ENCODE data around the gene LAMC2. TPM values are rescaled to one million over a fixed set of nuclear protein-coding genes. Genes with fewer than 3 reads are reported as not detected.

LAMC2 gene
- total and polyA plus RNA-seq, 2 of the 8 experiments (the other 6 are each of a cell fraction or from before 2014, with no cell fraction given): 4.6 to 12.9 TPM

DNA sequence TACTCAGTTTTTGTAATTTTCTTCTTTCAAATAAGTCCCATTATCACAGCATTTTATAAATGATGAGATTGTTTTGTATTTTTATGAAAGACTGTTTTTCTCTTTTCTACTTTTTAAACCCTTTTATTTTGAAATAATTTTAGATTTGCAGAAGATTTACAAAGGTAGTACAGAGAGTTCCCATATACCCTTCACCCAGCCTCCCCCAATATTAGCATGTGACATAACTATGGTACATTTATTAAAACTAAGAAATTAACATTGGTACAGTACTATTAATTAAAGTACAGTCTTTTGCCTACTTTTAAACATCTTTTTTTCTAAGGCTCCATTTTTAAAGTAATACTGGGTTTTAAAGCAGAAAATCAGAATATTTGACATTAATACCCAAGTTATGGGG, 35.6 kb upstream of the LAMC2 start (continued):
- TF ChIP-seq, protein P1, sequence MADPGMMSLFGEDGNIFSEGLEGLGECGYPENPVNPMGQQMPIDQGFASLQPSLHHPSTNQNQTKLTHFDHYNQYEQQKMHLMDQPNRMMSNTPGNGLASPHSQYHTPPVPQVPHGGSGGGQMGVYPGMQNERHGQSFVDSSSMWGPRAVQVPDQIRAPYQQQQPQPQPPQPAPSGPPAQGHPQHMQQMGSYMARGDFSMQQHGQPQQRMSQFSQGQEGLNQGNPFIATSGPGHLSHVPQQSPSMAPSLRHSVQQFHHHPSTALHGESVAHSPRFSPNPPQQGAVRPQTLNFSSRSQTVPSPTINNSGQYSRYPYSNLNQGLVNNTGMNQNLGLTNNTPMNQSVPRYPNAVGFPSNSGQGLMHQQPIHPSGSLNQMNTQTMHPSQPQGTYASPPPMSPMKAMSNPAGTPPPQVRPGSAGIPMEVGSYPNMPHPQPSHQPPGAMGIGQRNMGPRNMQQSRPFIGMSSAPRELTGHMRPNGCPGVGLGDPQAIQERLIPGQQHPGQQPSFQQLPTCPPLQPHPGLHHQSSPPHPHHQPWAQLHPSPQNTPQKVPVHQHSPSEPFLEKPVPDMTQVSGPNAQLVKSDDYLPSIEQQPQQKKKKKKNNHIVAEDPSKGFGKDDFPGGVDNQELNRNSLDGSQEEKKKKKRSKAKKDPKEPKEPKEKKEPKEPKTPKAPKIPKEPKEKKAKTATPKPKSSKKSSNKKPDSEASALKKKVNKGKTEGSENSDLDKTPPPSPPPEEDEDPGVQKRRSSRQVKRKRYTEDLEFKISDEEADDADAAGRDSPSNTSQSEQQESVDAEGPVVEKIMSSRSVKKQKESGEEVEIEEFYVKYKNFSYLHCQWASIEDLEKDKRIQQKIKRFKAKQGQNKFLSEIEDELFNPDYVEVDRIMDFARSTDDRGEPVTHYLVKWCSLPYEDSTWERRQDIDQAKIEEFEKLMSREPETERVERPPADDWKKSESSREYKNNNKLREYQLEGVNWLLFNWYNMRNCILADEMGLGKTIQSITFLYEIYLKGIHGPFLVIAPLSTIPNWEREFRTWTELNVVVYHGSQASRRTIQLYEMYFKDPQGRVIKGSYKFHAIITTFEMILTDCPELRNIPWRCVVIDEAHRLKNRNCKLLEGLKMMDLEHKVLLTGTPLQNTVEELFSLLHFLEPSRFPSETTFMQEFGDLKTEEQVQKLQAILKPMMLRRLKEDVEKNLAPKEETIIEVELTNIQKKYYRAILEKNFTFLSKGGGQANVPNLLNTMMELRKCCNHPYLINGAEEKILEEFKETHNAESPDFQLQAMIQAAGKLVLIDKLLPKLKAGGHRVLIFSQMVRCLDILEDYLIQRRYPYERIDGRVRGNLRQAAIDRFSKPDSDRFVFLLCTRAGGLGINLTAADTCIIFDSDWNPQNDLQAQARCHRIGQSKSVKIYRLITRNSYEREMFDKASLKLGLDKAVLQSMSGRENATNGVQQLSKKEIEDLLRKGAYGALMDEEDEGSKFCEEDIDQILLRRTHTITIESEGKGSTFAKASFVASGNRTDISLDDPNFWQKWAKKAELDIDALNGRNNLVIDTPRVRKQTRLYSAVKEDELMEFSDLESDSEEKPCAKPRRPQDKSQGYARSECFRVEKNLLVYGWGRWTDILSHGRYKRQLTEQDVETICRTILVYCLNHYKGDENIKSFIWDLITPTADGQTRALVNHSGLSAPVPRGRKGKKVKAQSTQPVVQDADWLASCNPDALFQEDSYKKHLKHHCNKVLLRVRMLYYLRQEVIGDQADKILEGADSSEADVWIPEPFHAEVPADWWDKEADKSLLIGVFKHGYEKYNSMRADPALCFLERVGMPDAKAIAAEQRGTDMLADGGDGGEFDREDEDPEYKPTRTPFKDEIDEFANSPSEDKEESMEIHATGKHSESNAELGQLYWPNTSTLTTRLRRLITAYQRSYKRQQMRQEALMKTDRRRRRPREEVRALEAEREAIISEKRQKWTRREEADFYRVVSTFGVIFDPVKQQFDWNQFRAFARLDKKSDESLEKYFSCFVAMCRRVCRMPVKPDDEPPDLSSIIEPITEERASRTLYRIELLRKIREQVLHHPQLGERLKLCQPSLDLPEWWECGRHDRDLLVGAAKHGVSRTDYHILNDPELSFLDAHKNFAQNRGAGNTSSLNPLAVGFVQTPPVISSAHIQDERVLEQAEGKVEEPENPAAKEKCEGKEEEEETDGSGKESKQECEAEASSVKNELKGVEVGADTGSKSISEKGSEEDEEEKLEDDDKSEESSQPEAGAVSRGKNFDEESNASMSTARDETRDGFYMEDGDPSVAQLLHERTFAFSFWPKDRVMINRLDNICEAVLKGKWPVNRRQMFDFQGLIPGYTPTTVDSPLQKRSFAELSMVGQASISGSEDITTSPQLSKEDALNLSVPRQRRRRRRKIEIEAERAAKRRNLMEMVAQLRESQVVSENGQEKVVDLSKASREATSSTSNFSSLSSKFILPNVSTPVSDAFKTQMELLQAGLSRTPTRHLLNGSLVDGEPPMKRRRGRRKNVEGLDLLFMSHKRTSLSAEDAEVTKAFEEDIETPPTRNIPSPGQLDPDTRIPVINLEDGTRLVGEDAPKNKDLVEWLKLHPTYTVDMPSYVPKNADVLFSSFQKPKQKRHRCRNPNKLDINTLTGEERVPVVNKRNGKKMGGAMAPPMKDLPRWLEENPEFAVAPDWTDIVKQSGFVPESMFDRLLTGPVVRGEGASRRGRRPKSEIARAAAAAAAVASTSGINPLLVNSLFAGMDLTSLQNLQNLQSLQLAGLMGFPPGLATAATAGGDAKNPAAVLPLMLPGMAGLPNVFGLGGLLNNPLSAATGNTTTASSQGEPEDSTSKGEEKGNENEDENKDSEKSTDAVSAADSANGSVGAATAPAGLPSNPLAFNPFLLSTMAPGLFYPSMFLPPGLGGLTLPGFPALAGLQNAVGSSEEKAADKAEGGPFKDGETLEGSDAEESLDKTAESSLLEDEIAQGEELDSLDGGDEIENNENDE (IDR thresholded peaks at IDR 0.05; ENCODE audit: insufficient replicate concordance, low read length): no peak
- TF ChIP-seq, protein P2, sequence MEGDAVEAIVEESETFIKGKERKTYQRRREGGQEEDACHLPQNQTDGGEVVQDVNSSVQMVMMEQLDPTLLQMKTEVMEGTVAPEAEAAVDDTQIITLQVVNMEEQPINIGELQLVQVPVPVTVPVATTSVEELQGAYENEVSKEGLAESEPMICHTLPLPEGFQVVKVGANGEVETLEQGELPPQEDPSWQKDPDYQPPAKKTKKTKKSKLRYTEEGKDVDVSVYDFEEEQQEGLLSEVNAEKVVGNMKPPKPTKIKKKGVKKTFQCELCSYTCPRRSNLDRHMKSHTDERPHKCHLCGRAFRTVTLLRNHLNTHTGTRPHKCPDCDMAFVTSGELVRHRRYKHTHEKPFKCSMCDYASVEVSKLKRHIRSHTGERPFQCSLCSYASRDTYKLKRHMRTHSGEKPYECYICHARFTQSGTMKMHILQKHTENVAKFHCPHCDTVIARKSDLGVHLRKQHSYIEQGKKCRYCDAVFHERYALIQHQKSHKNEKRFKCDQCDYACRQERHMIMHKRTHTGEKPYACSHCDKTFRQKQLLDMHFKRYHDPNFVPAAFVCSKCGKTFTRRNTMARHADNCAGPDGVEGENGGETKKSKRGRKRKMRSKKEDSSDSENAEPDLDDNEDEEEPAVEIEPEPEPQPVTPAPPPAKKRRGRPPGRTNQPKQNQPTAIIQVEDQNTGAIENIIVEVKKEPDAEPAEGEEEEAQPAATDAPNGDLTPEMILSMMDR (IDR thresholded peaks at IDR 0.05; ENCODE audit: control extremely low read depth in 1 of 3, insufficient read depth in 1 of 3, low read depth in 1 of 3, low read length in 3 of 3): no peak
- TF ChIP-seq JUND (IDR thresholded peaks at IDR 0.05; ENCODE audit: low read length) (no peak), TEAD4 (IDR thresholded peaks at IDR 0.05; ENCODE audit: low read depth, low read length) (no peak), GABPA (IDR thresholded peaks at IDR 0.05; ENCODE audit: borderline replicate concordance, insufficient read depth, low read length) (no peak), KDM1A (IDR thresholded peaks at IDR 0.05; ENCODE audit: borderline replicate concordance, low read length) (no peak), RNF2 (IDR thresholded peaks at IDR 0.05; ENCODE audit: borderline replicate concordance, low read depth, low read length, missing control alignments, poor library complexity, severe bottlenecking) (no peak), BCL11A (IDR thresholded peaks at IDR 0.05; ENCODE audit: low read depth in 2 of 2, low read length in 2 of 2) (no peak)
